SK-N-SH (cell line): Measurements from ENCODE around the gene TMEM9. TPM values are rescaled to one million over a fixed set of nuclear protein-coding genes. Genes with fewer than 3 reads are reported as not detected.

Experiments
- CTCF ChIA-PET: fragments of 300-600, 350-600 bp; formaldehyde crosslinking; extraction: SDS; loops from one replicate; lab custom pipeline; 2021; lab: Yijun Ruan, JAX
- POLR2A ChIA-PET: fragments of 350-600 bp; sonication (Branson Sonifier 250); formaldehyde crosslinking; extraction: SDS; loops from one replicate; lab custom pipeline; 2020; ENCODE audit warnings: antibody characterized with exemption, inconsistent platforms; lab: Yijun Ruan, JAX
- DNase-seq: peaks from one replicate; pipeline ENCODE4 v3.0.0; 2012
- H2AFZ ChIP-seq: fragments of 200-600 bp; sonication (generic); 2 replicates; pipeline ENCODE4 v1.8.1; 2016; ENCODE audit warnings: antibody characterized with exemption, mild to moderate bottlenecking, low read depth
- H3F3A ChIP-seq: fragments of 200-600 bp; sonication (generic); replicated peaks from 2 replicates; pipeline ENCODE3; 2016; ENCODE audit warnings: antibody characterized with exemption, mild to moderate bottlenecking; ENCODE audit not compliant: insufficient read depth
- H3K27ac ChIP-seq, 2 experiments: fragments of 200-500 bp in 1 of 2; fragments of 200-600 bp in 1 of 2; sonication (Bioruptor generic) in 1 of 2; sonication (generic), shearing (Covaris generic) in 1 of 2; 2 replicates each; pipeline versions ENCODE4 v1.5.1 to v1.6.1; 2014 to 2016; ENCODE audit warnings: low read depth in 2 of 2, inconsistent platforms in 1 of 2, low read length in 1 of 2, mild to moderate bottlenecking in 1 of 2, mixed read lengths in 1 of 2
- H3K27me3 ChIP-seq: fragments of 200-600 bp; sonication (generic), shearing (Covaris generic); 2 replicates; pipeline ENCODE4 v1.6.1; 2016; ENCODE audit warnings: mixed run types; ENCODE audit not compliant: insufficient read depth
- H3K36me3 ChIP-seq, 2 experiments: fragments of 200-500 bp in 1 of 2; fragments of 200-600 bp in 1 of 2; sonication (Bioruptor generic) in 1 of 2; sonication (generic) in 1 of 2; replicated peaks in 1 of 2; 2 replicates each; pipeline versions ENCODE3 to v1.5.1; 2014 to 2016; ENCODE audit warnings: low read length in 1 of 2, mild to moderate bottlenecking in 1 of 2; ENCODE audit not compliant: insufficient read depth in 2 of 2, control insufficient read depth in 1 of 2
- H3K4me1 ChIP-seq, 2 experiments: fragments of 200-500 bp in 1 of 2; fragments of 200-600 bp in 1 of 2; sonication (Bioruptor generic) in 1 of 2; sonication (generic), shearing (Covaris generic) in 1 of 2; 2 replicates each; pipeline versions ENCODE4 v1.5.1 to v1.6.1; 2014 to 2016; ENCODE audit warnings: low read depth in 1 of 2, low read length in 1 of 2, mixed run types in 1 of 2; ENCODE audit not compliant: insufficient read depth in 2 of 2, control insufficient read depth in 1 of 2
- H3K4me2 ChIP-seq: fragments of 200-600 bp; sonication (generic), shearing (Covaris generic); 2 replicates; pipeline ENCODE4 v1.6.1; 2017; ENCODE audit warnings: mixed run types
- H3K4me3 ChIP-seq, 2 experiments: fragments of 200-500 bp in 1 of 2; fragments of 200-600 bp in 1 of 2; sonication (Bioruptor generic) in 1 of 2; sonication (generic), shearing (Covaris generic) in 1 of 2; 2 replicates each; pipeline versions ENCODE4 v1.5.1 to v1.8.1; 2014 to 2016; ENCODE audit warnings: low read depth in 2 of 2, inconsistent platforms in 1 of 2, low read length in 1 of 2, mild to moderate bottlenecking in 1 of 2, mixed read lengths in 1 of 2, moderate library complexity in 1 of 2
- H3K79me2 ChIP-seq: fragments of 200-600 bp; sonication (generic); 2 replicates; pipeline ENCODE4 v1.8.1; 2017; ENCODE audit warnings: mild to moderate bottlenecking; ENCODE audit not compliant: insufficient read depth
- H3K9ac ChIP-seq: fragments of 200-600 bp; sonication (generic); 2 replicates; pipeline ENCODE4 v1.6.1; 2017; ENCODE audit warnings: mixed run types
- H3K9me2 ChIP-seq: fragments of 200-600 bp; sonication (generic); 2 replicates; pipeline ENCODE4 v1.6.1; 2017; ENCODE audit warnings: mixed run types
- H3K9me3 ChIP-seq: fragments of 200-600 bp; sonication (generic); 2 replicates; pipeline ENCODE4 v1.6.1; 2017; ENCODE audit warnings: mixed run types, mild to moderate bottlenecking, moderate library complexity
- H4K20me1 ChIP-seq: fragments of 200-600 bp; sonication (generic); 2 replicates; pipeline ENCODE4 v1.6.1; 2017; ENCODE audit warnings: mild to moderate bottlenecking, mixed run types; ENCODE audit not compliant: insufficient read depth
- CTCF ChIP-seq: fragments of 200-600 bp; sonication (generic); IDR thresholded peaks from 2 replicates; pipeline ENCODE4 v1.6.1; 2017; ENCODE audit warnings: antibody characterized with exemption, mild to moderate bottlenecking, moderate library complexity
- MXI1 ChIP-seq: IDR thresholded peaks from 2 replicates; pipeline ENCODE4 v1.6.1; 2012; ENCODE audit warnings: mild to moderate bottlenecking, low read depth, low read length, improper control_type of control experiment
- RAD21 ChIP-seq: IDR thresholded peaks from 2 replicates; pipeline ENCODE4 v1.6.1; 2012; ENCODE audit warnings: mild to moderate bottlenecking, low read length
- SMC3 ChIP-seq: IDR thresholded peaks from 2 replicates; pipeline ENCODE4 v1.6.1; 2012; ENCODE audit warnings: low read depth, low read length, improper control_type of control experiment
- WGBS: methylation state at CpG from one replicate; pipeline ENCODE4 v1.1.6; 2017; ENCODE audit warnings: low lambda C conversion rate; 5-methylcytosine and 5-hydroxymethylcytosine counted together
- polyA plus RNA-seq, 3 experiments: library from polyadenylated mRNA; depleted of rRNA; stranded (reverse); fragments of >200 nt; gene quantifications; 2 replicates each; pipeline ENCODE4 v1.2.3, GENCODE V29; 2012

The TMEM9 gene
- polyA plus RNA-seq, 1 of the 3 experiments (the other 2 are of a cell fraction): 126 TPM

- POLR2A ChIA-PET: no interaction called here
These were observed 68.2 kb downstream of the TMEM9 start for GRCh38 chr1:201085902-201086735.

More at GRCh38 chr1:201085902-201086735, 68.2 kb downstream of the TMEM9 start:
- CTCF ChIA-PET: interaction anchor here (0.7 to 2.1 kb wide), 8 partner anchors 12 to 276 kb away, joined by 3 to 8 read pairs (median 3); no protein-coding TSS in a partner anchor
- no peaks in the 10 kb centered on the region for H3K9me2 ChIP-seq
- peaks cover 19% of the 10 kb centered on the region; the same call in 1 of the 2 replicates for H3K27me3 ChIP-seq
- no peaks in the 10 kb centered on the region for H3K36me3 ChIP-seq
- H3K4me3 ChIP-seq: no peak overlapping the region; a peak in 1 of 4 replicates
- H3K4me2 ChIP-seq: no peak overlapping the region
- H3K4me1 ChIP-seq: no peaks in the 10 kb centered on the region
- H3K9me3 ChIP-seq: no peaks in the 10 kb centered on the region
- H2AFZ ChIP-seq: no peak overlapping the region
- H3K27ac ChIP-seq: no peak overlapping the region
- no peaks in the 10 kb centered on the region for H3K79me2 ChIP-seq
- DNase-seq: peak; percentile 60
- WGBS: 62% methylated on average over 10 of the region's 12 CpGs
- H3F3A ChIP-seq: no peaks in the 10 kb centered on the region
- H3K9ac ChIP-seq: no peak overlapping the region
- TF ChIP-seq CTCF (peak; percentile 61), SMC3 (peak; percentile 67), RAD21 (peak; percentile 55), MXI1 (no peak)
- no peaks in the 10 kb centered on the region for H4K20me1 ChIP-seq

Other genes with a start within 250 kb of the TMEM9 start
- gene KIF21B, start 130.8 kb downstream of the TMEM9 start, polyA plus RNA-seq (2012; rRNA removed): 0.24 and 0.26 TPM in 2 replicates
- not detected in 2 replicates for gene CACNA1S, start 42.0 kb downstream of the TMEM9 start, polyA plus RNA-seq (2012; rRNA removed)
- gene ASCL5, start 27.3 kb downstream of the TMEM9 start, polyA plus RNA-seq (2012; rRNA removed): 0.05 TPM in 1 of 2 replicates, not detected in the other
- gene IGFN1, start 36.4 kb upstream of the TMEM9 start, polyA plus RNA-seq (2012; rRNA removed): 0.08 and 0.18 TPM in 2 replicates
- not detected in 2 replicates for gene PKP1, start 129.0 kb upstream of the TMEM9 start, polyA plus RNA-seq (2012; rRNA removed)
- gene TNNT2, start 223.2 kb upstream of the TMEM9 start, polyA plus RNA-seq (2012; rRNA removed): 0.33 and 0.57 TPM in 2 replicates
- 0.03 TPM in 1 of 2 replicates, not detected in the other for gene LAD1, start 244.8 kb upstream of the TMEM9 start, polyA plus RNA-seq (2012; rRNA removed)